ENCODE measurements around the gene PKD1L1.

GRCh38 chr7:47897831-47898230 lies 50.4 kb downstream of the PKD1L1 start:
- TF ChIP-seq POLR2AphosphoS5 (IDR thresholded peaks at IDR 0.05): no peak
- no peak for TF ChIP-seq CTCF (IDR thresholded peaks at IDR 0.05)
- TF ChIP-seq POLR2A (IDR thresholded peaks at IDR 0.05): no peak
- TF ChIP-seq EP300 (IDR thresholded peaks at IDR 0.05; ENCODE audit: low read depth): no peak

All from transverse colon (tissue), 4 donors.